GM08714 (cell line): ENCODE measurements around the gene TBC1D21.

ENCODE experiments used
- H3K4me3 ChIP-seq: fragments of 200-500 bp; sonication (Bioruptor generic); 2 replicates; pipeline ENCODE4 v1.5.1; 2014; ENCODE audit warnings: mild to moderate bottlenecking, low read length, inconsistent platforms
- ZNF274 ChIP-seq: IDR thresholded peaks from 2 replicates; pipeline ENCODE4 v1.6.1; 2012; ENCODE audit warnings: mild to moderate bottlenecking, low read depth, low read length

The TBC1D21 gene

DNA sequence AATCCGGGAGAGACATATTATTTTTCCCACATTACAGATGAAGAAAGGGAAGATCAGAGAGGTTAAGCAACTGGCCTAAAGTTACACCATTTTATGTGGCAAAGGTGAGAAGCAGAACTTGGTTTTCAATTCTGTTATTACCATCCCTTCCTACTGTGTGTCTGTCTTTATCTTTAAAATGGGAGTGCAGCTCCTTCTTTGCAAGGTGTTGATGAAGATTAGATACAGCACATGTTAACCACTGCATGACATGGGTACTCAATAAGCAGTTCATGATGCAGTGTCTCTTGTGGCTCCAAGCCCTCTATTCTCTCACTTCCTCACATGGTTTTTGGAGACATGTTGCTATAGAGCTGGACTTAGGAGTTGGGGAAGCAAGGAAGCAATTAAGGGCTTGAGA is 23.1 kb upstream of the TBC1D21 start:
- no peak for TF ChIP-seq ZNF274

DNA sequence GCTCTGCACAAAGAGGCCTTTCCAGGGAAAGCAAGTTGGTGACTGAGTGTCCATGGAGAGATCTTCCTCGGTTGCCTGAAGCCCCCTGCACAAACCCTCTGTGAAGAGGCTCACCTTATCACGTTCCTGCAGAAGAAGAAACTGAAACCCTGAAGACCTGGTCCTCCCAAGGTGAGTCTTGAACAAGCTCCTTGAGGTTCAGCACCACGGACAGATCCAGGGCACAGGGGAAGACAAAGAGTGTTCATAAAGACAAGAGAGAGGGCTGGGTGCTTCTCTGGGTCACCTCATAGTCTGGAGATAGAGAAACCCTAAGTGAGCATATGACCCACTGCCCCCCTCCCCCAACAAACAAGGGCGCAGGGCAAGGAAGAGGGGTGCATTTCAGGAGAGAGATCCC is 21.7 kb upstream of the TBC1D21 start:
- H3K4me3 ChIP-seq, result no peak overlapping the region
- no peak for TF ChIP-seq ZNF274

More for the DNA sequence above, 23.1 kb upstream of the TBC1D21 start:
- H3K4me3 ChIP-seq, result no peak overlapping the region

DNA sequence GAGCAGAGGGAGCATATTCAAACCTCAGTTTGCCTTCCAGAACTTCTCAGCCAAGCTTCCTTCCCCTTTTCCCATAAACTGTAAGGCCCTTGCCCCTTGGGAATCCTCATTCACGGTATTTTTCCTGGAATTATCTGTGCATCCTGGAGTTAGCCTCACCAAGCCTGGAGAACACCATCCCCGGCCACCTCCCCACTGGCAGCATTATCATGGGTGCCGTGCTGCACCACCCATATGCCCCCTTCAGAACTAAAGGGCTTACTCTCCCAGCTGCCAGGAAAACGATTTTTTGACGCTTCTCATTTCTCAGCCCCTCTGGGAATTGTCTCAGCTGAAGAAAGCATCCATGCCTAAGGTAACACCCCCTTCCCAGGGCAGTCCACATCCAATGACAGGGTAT is 20.9 kb upstream of the TBC1D21 start:
- no peak for TF ChIP-seq ZNF274
- no peak overlapping the region for H3K4me3 ChIP-seq

DNA sequence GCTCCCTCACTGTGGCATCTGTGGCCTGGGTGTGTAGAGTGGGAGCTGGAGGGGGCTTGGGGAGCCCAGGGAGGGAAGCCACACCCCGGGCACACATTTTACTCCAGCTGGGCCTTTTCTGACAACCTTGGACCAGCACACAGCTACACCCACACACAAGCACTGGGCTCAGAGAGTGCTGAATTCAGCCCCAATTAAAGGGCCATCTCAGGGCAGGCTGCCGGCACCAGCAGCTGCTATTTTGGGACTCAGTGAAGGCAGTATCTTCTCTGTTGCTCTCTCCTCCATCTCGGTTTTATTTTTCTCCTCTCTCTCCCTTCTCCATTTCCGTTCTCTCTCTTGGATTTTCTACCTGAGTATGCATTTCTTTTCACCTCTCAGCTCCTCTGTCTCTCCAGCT is 19.1 kb upstream of the TBC1D21 start:
- no peak for TF ChIP-seq ZNF274
- no peak overlapping the region for H3K4me3 ChIP-seq

DNA sequence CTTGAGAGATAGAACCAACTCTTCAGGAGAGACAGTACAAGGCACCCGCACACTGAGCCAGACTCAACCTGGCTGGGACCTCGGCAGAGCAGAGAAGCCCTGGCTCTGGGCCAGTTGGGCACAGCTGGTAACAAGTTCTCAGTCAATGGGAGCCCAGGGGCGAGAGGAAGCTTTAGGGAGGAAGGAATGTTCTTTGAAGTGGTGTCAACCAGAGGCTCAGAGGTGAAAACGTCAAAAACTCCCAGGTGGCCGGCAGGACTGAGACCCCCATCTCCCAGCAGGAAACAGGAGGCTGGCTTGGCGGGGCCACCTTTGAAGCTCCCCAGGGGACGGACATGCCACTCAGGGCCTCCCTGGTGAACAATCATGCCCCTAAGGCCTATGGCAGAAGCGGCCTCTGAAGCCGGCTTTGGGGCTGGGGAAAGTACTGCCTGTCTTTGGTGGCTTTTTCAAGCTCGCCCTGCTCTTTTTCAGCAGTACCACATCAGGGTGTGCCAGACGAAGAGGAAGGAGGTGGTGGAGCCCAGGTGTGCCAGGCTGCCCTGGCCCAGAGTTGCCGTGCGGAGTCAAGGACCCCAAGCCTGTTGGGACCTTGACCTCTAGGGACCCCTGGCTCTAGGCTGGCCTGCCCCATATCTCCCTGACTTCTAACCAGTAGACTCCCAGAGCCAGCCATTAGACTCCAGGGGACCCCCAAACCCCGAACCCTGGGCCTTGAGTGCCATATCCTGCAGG is 16.7 kb upstream of the TBC1D21 start:
- TF ChIP-seq ZNF274, result no peak
- no peak overlapping the region for H3K4me3 ChIP-seq

DNA sequence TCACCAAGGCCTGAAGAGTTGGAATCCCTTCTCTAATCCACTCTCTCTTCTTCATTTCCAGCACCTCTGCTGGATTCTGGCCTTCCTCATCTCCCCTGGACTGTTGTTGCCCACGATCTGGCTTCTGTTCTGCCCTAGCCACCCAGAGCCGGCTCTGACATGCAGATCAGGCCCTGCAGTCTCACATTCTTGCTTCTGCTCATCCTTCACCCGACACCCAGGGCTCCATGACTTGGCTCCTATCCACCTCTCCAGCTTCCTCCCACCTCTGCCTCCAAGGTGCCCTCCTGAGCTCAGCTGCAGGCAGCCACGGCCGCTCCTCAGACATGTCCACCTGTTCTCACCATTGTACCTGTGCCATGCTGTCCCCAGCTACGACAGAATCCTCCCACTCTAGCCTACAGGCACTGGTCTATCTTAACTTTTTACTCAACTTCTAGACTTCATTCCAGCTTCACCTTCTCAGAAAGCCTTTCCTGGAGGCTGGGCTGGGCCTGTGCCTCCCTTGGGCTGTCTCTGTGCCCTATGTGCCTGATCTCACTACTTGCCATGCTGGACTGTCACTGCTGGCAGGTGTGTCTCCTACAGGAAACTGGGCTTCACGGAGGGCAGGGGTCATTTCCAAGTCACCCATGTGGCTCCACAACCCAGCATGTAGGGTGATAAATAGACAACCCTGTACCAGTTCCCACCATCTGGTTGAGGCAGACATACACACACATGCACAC is 16.0 kb upstream of the TBC1D21 start:
- H3K4me3 ChIP-seq, result no peak overlapping the region
- TF ChIP-seq ZNF274, result no peak

DNA sequence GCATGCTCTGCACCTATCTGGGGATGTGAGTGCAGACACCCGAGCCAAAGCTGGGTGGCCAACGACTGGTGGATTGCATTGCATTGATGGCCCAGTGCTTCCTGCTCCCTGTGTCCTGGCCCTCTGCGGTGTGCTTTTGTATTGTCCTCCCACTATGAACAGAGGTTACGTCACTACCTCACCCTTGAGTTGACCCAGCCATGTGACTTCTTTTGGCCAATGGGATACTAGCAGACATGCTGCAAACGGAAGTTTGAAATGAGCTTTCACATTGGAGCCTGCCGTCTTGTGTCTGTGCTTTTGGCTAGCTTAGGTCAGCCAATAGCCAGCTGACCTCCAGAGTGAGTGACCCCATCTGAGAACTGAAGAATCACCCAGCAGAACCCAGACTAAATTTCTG is 15.3 kb upstream of the TBC1D21 start:
- no peak overlapping the region for H3K4me3 ChIP-seq
- no peak for TF ChIP-seq ZNF274

DNA sequence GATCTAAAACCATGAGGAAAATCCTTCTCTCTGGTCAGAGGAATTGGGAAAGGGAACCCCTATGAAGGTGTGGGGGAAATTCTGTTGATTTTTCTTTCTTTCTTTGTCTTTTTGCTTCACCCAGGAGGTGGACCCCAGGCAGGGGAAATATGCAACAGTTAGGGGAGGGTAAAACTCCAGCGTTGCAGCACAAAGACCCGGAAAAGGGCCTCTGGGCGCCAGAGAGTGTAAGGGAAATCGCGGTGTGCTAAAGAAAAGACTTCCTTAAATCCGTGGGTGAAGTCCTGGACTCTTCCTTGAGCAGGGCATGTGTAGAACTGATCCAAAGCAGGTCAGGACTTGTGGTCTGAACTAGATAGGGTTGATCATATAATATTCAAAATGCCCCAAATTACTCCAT is 11.1 kb upstream of the TBC1D21 start:
- no peak for TF ChIP-seq ZNF274

DNA sequence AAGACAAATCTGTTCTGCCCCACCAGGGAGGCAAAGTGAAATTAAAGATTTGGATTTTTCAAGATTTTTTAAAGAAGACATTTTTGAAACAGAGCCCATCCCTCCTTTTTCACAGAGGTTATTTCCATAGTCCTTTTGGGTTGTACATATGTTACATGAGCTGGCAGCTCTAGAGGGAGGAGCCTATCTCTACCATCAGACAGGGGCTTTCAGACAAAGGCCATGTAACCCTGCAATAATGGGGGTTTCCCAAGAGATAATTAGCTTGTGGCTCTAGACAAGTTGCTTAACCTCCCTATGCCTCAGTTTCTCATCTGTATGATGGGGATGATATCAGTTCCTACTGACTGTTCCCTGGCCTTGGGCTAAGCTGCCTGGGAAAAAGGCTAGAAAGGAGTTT is 8.0 kb upstream of the TBC1D21 start:
- no peak overlapping the region for H3K4me3 ChIP-seq
- no peak for TF ChIP-seq ZNF274

More for the DNA sequence above, 11.1 kb upstream of the TBC1D21 start:
- no peak overlapping the region for H3K4me3 ChIP-seq

DNA sequence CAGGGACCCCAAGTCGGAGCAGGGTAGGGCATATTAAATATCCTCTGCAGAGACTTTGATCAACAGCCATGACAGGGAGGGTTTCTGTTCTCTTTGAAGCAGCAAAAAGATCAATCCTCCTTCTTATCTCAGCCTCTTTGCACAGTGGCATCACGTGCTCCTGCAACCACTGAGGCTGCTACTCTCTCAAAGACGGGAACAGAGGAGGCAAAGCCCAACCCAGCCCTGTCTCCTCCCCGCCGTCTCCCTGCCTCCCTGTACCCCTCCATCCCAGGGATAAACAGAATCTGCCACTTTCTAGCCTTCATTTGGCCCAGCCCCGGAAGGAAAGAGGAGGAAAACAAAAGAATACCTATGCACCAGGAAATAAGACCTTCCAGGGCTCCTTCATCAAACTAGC is 7.5 kb upstream of the TBC1D21 start:
- no peak overlapping the region for H3K4me3 ChIP-seq
- no peak for TF ChIP-seq ZNF274

DNA sequence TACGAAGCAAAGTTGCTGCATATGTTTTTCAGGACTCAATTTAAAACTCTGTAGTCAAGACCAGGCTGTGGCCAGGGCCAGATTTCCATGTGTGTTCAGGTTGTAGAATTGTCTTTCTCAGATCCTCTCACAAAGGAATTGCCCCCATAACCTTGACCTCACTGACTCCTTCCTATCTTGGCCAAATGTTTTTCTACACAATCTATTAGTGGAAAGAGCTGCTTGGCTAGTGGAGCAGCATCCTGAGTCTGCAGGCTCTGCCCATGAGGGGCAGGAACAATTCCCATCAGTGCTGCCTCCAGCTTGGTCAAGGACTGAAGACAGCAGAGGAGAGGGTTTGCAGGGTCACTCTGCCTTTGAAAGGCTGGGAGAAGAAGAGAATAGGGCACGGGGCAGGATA is 6.9 kb upstream of the TBC1D21 start:
- H3K4me3 ChIP-seq, result no peak overlapping the region
- no peak for TF ChIP-seq ZNF274

DNA sequence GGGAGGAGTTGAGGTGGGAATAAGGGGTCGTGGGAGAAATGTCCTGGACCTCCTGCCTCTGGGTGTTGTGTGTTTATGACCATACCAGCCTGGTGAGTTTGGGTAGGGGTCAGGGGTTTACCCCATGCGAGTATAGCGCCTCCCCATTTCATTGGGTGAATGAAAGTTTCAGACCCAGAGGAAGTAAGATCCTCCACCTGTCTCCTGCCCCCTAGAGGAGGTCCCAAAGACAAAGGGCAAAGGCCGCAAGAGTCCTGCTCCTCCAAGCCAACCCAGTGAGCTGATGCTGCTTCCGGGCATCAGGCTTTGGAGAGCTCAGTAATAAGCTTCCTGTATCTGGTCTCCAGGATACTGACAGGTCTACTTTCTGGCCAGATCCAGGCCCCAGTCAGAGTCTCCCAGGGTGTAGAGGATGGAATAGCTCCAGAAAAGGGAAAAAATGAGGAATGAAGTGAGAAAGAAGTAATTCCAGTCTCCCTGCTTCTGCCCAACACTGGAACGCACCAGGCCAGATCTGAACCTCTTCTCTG is 6.4 kb upstream of the TBC1D21 start:
- TF ChIP-seq ZNF274, result no peak
- no peak overlapping the region for H3K4me3 ChIP-seq

DNA sequence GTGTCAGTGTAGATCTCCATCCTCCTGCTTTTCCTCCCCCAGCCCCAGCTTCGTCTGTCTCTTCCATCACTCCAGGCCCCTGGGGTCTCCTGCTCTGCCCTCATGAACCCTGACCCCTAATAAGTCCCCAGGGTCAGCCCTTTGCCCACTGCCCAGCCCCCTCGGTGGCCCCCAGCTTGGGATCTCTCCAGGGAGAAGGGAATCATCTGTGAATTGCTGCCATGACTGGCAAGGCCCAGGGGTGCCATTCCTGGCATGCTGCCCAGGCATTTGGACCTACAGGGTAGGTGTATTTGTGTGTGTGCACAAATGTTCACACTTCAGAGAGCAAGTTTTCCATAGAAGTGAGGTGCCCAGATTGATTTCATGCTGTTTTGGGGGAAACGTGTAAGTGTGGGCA is 5.9 kb upstream of the TBC1D21 start:
- TF ChIP-seq ZNF274, result no peak
- H3K4me3 ChIP-seq, result no peak overlapping the region

DNA sequence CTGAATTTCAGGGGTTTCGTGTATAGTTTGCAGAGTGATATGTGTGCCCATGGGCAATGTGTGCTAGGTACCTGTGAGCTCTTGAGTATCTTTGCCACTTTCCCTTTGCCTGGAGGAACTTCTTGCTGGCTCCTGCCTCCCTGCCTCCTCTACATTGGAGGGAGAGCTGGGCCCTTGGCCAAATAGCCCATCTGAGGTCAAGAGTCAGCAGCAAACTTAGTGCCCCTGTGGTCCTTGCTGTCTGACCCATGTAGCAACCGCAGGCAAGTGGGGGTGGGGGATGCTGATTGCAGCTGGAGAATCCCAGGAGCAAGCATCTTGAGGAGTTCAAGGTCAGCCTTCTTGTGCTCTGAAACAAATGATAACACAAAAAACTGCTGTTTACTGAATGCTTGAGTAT is 5.4 kb upstream of the TBC1D21 start:
- no peak for TF ChIP-seq ZNF274
- no peak overlapping the region for H3K4me3 ChIP-seq
